ENCODE measurements around the gene WDFY1.
A peak's percentile ranks its signal among the peaks of the same experiment; 100 is the strongest.
"Not testable (repeated sequence)": the region's sequence is repeated elsewhere in the genome, so short reads cannot be mapped to it uniquely, and the experiment has no call there.

The WDFY1 gene

GRCh38 chr2:223957092-223957851 is 12.1 kb upstream of the WDFY1 start, which contains the start of gene MRPL44:
Gene MRPL44, plus strand, starts transcription at chr2:223957463. Its CDS starts 10 bp downstream, at chr2:223957473.
- peak; percentile 74 for DNase-seq (ENCODE audit: low read depth)

DNA sequence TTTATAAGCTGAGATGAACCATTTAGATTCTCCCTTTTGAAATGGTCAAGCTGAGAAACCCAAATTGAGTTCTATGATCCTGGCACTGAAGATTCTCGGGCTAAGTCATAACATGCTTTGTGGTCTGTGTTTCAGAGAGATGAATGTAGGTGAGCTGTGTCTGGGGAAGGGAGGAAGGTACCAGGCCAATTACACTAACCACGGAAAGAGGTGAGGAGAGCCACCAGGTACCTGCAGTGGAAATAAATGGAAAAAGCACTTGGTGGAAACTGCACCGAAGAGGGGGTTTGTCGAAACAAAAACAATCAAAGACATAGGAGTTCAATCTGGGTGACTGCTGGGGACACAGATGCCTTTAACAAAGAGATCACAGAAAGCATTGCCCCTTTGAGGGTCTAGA is 11.2 kb upstream of the WDFY1 start:
- DNase-seq (ENCODE audit: low read depth): no peak

GRCh38 chr2:223954401-223954800 is 9.3 kb upstream of the WDFY1 start:
- DNase-seq (ENCODE audit: low read depth): peak; percentile 64

DNA sequence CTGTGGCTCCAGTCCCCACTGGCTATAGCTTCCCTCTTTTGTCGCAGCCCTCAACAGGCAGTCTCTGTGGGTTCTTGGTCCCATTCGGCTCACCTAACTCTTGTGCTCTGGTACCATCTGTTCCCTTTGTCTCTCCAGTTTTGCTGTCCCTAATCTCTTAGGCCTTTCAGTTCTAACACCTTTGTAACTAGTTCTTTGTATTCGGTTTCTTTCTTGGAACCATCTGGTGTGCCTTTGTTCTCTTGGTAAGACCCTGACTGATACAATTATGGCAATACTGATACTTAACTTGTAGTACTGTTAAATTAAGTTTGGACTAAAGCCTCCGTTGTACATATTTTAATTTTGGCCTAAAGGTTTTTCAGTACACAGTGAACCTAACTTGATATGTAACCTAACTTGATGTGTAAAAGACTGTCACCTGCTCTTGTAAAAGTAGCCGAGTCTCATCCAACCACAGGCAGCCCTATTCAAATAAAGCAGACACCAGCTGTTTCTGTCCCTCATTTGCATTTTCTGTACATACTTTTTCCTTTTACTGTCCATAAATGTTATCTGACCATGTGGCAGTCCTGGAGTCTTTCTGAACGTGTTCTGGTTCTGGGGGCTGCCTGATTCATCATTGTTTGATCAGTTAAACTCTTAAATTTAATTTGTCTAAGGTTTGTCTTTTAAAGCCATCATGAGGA is 7.3 kb upstream of the WDFY1 start:
- no peak for DNase-seq (ENCODE audit: low read depth)

DNA sequence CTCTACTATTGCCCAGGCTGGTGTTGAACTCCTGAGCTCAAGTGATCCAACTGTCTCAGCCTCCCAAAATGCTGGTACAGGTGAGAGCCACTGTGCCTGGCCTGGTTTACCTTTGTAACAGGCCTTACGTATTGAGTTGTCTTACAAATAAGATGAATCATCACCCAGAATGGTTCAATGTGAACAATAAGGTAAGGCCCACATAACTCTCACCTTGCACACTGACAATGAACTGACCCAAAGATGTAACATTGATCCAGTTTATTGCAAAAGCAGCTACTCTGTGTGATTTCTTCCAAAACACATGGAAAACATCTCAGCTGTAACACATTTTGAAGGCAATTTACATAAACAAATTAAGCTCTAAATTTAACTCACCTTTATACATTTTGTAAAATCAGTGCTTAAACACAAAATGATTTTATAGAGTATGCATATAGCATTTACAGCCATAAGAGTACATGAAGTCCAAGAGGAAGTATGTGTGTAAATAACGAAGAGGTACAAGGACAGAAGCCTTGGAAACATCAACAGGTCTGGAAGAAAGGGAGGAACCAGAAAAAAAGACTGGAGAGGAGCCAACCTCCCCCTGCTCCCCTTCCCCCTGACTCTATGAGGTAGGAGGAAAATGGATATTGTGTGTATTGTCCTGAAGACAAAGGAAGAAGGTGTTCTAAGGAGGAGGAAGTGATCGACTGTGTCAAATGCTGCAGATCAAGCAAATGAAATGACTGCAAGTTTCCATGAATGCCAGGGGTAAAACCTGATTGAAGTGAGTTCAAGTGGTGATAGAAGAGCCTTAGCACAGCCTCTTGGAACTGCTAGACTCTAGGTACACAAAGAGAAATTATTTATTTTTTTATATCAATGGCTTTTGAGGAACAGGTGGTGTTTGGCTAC is 5.6 kb upstream of the WDFY1 start:
- DNase-seq (ENCODE audit: low read depth): no peak

DNA sequence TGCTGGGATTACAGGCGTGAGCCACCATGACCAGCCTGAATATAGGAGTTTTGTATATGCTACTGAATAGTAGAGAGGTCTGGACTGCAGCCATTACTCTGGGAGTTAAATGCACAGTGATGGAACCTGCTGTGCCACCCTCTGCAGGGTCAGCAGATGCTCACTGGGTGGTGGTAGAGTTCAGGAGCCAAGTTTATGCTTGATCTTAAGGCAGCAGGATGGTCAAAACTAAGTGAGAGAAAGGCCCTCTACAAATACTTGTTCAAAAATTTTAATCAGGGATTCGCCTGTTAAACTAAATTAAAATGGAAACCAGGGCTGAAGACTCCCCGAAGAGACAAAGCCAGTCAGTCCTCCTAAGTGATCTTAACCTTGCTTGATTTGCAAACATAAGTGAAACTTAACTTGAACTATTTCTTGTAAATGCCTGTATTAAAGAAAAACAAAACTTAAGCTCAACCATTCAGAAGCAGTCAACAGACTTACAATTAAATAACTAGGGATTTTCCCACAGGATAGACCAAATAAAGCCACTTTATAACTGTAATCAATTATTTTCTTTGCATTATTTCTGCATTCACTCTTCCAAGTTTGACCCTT is 4.2 kb upstream of the WDFY1 start:
- no peak for DNase-seq (ENCODE audit: low read depth)

DNA sequence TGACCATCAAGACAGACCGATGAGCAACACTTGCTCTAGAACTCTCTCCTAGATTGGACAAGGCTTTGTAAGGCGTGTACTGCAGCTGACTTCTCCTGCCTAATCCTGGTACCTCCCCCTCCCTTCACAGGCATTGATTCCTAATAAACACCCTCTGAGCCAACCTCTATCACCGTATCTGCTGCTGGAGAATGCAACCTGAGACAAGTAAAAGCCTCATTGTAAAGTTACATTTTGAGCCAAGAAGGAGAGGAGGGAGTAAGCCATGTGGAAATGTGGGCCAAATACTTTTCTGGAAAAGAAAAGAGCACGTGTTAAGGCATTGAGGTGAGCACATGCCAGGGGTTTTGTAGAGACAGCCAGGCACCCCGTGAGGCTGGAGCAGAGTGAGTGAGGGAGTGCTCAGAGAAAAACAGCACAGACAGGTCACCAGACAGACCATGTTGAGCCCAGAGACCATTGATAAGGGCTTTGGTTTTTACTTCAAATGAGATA is 2.6 kb upstream of the WDFY1 start:
- DNase-seq (ENCODE audit: low read depth): no peak

GRCh38 chr2:223945755-223946154 is 620 bp upstream of the WDFY1 start:
- DNase-seq (ENCODE audit: low read depth): no peak

GRCh38 chr2:223944166-223944702 is 901 bp downstream of the WDFY1 start:
- DNase-seq (ENCODE audit: low read depth): no peak

DNA sequence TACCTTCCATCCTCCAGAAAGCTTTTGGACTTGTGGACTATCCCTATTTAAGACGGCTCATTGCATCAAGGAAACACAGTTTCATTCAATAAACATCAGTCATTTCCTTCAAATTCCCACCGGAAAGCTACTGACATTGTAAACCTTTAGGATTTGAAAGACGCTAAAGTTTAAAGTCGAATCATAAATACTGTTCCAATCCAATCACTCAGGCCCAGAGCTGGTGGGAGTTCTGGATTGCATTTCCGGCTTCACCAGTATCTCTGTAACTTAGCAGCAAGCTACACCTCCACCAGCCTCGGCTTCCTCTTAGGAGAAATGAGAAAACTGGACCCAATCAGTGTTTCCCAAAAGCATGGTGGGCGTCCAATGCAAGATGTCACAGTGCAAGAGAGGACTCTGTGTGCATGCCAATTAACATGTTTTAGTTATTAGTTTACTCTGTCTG is 1.6 kb downstream of the WDFY1 start:
- no peak for DNase-seq (ENCODE audit: low read depth)

DNA sequence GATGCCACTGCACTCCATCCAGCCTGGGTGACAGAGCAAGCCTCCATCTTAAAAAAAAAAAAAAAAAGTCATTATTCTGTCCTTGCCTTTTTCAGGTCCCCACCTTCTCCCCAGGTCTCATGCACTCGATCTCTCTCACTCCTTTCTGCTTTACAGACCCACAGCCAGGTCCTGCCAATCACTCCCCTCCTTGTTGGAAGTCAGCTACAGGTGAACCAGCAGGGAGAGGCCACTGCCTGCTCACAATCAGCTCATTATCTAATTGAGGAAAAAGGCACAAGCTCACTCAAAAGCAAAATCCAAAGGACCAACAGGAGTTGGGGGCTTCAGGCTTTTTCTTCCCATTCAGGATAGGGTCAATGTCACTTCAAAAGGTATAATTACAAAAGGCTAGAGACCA is 2.0 kb downstream of the WDFY1 start:
- no peak for DNase-seq (ENCODE audit: low read depth)

DNA sequence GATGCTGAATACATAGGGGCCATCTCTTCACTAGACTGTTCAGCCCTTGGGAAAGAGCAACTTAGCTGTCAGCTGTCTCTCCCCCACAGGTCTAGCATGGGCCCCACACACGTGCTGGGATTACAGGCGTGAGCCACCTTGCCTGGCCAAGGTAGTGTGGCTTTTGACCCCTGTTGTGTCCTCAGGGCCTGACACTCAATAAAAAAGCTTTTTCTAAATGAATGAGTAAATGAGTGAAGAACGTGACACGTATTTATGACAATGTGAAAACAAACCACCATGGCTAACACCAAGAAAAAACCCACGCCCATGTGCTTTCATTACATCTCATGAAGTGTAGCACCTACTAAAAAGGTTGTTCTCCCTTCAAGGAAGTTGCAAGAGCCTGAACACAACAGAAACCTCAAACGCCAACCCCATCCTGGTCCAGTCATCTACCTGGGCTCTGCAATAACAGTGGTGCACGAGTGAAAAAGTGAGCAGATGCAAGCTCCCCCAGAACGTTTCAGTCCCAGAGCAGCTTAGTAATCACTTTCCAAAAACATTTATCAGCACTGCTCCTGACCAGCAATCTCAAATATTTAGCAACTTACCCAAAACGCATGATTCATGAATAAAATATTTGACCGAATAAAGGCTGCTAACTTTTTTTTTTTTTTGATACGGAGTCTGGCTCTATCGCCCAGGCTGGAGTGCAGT is 3.4 kb downstream of the WDFY1 start:
- peak; percentile 70 for DNase-seq (ENCODE audit: low read depth)

DNA sequence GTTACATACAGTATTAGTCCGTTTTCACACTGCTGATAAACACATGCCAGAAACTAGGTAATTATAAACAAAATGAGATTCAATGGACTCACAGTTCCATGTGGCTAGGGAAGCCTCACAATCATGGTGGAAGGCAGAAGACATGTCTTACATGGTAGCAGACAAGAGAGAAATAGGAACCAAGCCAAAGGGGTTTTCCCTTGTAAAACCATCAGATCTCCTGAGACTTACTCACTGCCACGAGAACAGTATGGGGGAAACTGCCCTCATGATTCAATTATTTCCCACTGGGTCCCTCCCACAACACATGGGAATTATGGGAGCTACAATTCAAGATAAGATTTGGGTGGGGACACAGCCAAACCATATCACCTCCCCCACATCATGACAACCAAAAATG is 5.7 kb downstream of the WDFY1 start:
- not testable (repeated sequence) for DNase-seq (ENCODE audit: low read depth)

GRCh38 chr2:223937535-223937934 is 7.6 kb downstream of the WDFY1 start:
- DNase-seq (ENCODE audit: low read depth): no peak

GRCh38 chr2:223936862-223937326 is 8.2 kb downstream of the WDFY1 start:
- no peak for DNase-seq (ENCODE audit: low read depth)

- no peak for DNase-seq (ENCODE audit: low read depth)
Measured at GRCh38 chr2:223935459-223936125, 9.5 kb downstream of the WDFY1 start.

GRCh38 chr2:223934870-223935269 is 10.3 kb downstream of the WDFY1 start:
- DNase-seq (ENCODE audit: low read depth): no peak

DNA sequence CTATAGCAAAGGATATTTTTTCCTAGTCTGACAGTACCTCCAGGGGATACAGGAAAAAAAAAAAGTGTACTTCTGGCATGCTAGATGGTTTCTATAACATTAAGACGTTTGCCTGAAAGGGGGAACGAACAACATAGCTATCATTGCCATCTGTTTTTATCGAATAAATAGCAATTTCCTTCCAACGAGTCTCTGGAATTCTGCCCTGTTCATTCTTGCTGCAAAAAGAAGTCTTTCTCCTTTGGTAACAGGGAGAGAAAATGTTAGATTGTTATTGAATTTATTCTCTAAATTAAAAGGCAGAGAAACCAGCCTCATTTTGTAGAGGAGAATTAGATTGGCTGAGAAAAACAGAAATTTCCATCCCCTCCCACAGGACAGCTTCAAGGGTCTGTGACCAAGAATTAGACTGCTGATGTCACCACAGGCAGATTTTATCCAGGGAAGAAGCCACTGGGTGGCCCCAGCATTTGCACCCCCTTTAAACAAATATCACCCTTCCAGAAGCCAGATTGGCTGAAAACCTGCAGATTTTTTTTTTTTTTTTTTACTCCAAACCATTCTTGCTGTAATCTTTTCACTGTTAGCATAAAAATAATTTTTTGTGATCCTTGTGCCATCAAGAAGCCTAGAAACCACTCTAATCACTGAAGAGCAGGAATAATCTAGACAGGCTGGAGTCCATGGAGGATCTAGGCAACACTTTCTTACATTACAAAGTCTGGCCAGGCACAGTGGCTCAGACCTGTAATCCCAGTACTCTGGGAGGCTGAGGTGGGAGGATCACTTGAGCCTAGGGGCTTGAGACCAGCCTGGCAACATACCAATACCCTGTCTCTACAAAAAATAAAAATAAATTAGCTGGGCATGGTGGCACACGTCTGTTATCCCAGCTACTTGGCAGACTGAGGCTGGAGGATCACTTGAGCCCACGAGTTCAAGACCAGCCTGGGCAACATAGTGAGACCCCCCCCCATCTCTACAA is 12.0 kb downstream of the WDFY1 start:
- DNase-seq (ENCODE audit: low read depth): no peak
